GM19397 (cell line): ENCODE data around the gene MEGF6.

ENCODE experiments used
- ATAC-seq: cut with Tn5 transposase; IDR thresholded peaks from one replicate; pipeline ENCODE4 v1.9.1; 2021; ENCODE audit warnings: mild to moderate bottlenecking, moderate library complexity; ENCODE audit not compliant: unreplicated experiment

MEGF6 gene

GRCh38 chr1:3522564-3523265 is 88.6 kb downstream of the MEGF6 start:
- no peak for ATAC-seq

GRCh38 chr1:3522112-3522511 is 89.2 kb downstream of the MEGF6 start:
- no peak for ATAC-seq

GRCh38 chr1:3521426-3521825 is 89.9 kb downstream of the MEGF6 start:
- no peak for ATAC-seq

- ATAC-seq = no peak
Measured at GRCh38 chr1:3520419-3521378, 90.6 kb downstream of the MEGF6 start.

- no peak for ATAC-seq
Measured at GRCh38 chr1:3519301-3519885, 91.9 kb downstream of the MEGF6 start.

GRCh38 chr1:3518756-3519155 is 92.6 kb downstream of the MEGF6 start:
- no peak for ATAC-seq

- no peak for ATAC-seq
Measured at GRCh38 chr1:3518256-3518655, 93.1 kb downstream of the MEGF6 start.

- ATAC-seq = no peak
Measured at GRCh38 chr1:3516911-3517675, 94.2 kb downstream of the MEGF6 start.

GRCh38 chr1:3516481-3516869 is 94.8 kb downstream of the MEGF6 start:
- no peak for ATAC-seq

GRCh38 chr1:3515774-3516480 is 95.4 kb downstream of the MEGF6 start:
- no peak for ATAC-seq

GRCh38 chr1:3515272-3515671 is 96.0 kb downstream of the MEGF6 start:
- no peak for ATAC-seq

- no peak for ATAC-seq
Measured at GRCh38 chr1:3514404-3514803, 96.9 kb downstream of the MEGF6 start.

- no peak for ATAC-seq
Measured at GRCh38 chr1:3511856-3512255, 99.5 kb downstream of the MEGF6 start.

GRCh38 chr1:3511306-3511705 is 100.0 kb downstream of the MEGF6 start:
- ATAC-seq = no peak

GRCh38 chr1:3510956-3511250 is 100.4 kb downstream of the MEGF6 start:
- ATAC-seq = no peak

- no peak for ATAC-seq
Measured at GRCh38 chr1:3510136-3510955, 101.0 kb downstream of the MEGF6 start.

GRCh38 chr1:3509721-3510120 is 101.6 kb downstream of the MEGF6 start:
- ATAC-seq = no peak

GRCh38 chr1:3508757-3509415 is 102.4 kb downstream of the MEGF6 start:
- no peak for ATAC-seq

GRCh38 chr1:3507636-3508275 is 103.6 kb downstream of the MEGF6 start:
- ATAC-seq = no peak
